Pancreas (tissue), 10 donors: ENCODE results near the gene CHN1. TPM values are rescaled to one million over a fixed set of nuclear protein-coding genes. Genes with fewer than 3 reads are reported as not detected.

Experiments
- ATAC-seq, 4 donors: fragments of 200-7000 bp; cut with Tn5 transposase; one replicate each; pipeline versions ENCODE4 v1.8.0 to v1.9.1; 2020; ENCODE audit warnings: mild to moderate bottlenecking in 4 of 4, moderate library complexity in 4 of 4
- DNase-seq, 6 donors: peaks; one replicate each; pipeline ENCODE4 v3.0.0-alpha.2; 2020
- FAIRE-seq: peaks from 2 replicates; lab custom pipeline; 2012; peaks lifted over from hg19 to GRCh38; lab: Jason Lieb, UNC
- H3K27ac ChIP-seq, 4 donors: fragments of 200-600 bp; sonication (generic); 1 replicate in 3 of 4; 2 replicates in 1 of 4; pipeline versions ENCODE4 v1.5.0 to v1.8.0; 2020
- H3K27me3 ChIP-seq, 4 donors: fragments of 200-600 bp; one replicate each; pipeline ENCODE4 v1.8.0; 2021
- H3K36me3 ChIP-seq, 3 donors: fragments of 200-600 bp; sonication (generic) in 1 of 3; one replicate each; pipeline versions ENCODE4 v1.5.0 to v1.8.0; 2020 to 2021
- H3K4me1 ChIP-seq, 3 donors: fragments of 200-600 bp; one replicate each; pipeline ENCODE4 v1.8.0; 2021
- H3K4me3 ChIP-seq, 4 donors: fragments of 200-600 bp; sonication (generic) in 2 of 4; one replicate each; pipeline versions ENCODE4 v1.5.0 to v1.8.0; 2020 to 2021
- H3K9me3 ChIP-seq, 4 donors: fragments of 200-600 bp; one replicate each; pipeline ENCODE4 v1.8.0; 2021
- WGBS, 2 donors: extraction: QIAGEN DNeasy Blood & Tissue Kit; methylation state at CpG; one replicate each; pipeline ENCODE4 v1.1.7; 2013; 5-methylcytosine and 5-hydroxymethylcytosine counted together
- intact Hi-C, 3 donors: fragments of 100-400 bp; cut with DNase I; formaldehyde crosslinking; loops; one replicate each; pipeline versions ENCODE4 v1.11.1 to v1.14.2; 2022
- polyA plus RNA-seq, 2 donors: library from polyadenylated mRNA; stranded (reverse); fragments of 200-250 nt; gene quantifications; one replicate each; pipeline ENCODE4 v1.2.3, GENCODE V29; 2013
- total RNA-seq, 6 donors: library from RNA; stranded (reverse); fragmentation: NEBNext Ultra II Directional in 4 of 6; extraction: Animal tissue kit (Norgen Biotek cat#: 25700) in 4 of 6; gene quantifications; one replicate each; pipeline versions ENCODE4 v1.2.1 to v1.2.4, GENCODE V29; 2021 to 2023
- TF ChIP-seq, protein P1 (sequence below), 4 donors: fragments of 200-600 bp; sonication (generic) in 3 of 4; IDR thresholded peaks; one replicate each; pipeline versions ENCODE4 v1.5.0 to v1.8.0; 2021; ENCODE audit warnings: antibody characterized with exemption in 4 of 4
- donor health status: healthy with polysubstance abuse.
- donor health status: DM: no; HTN: no; CAD: no; lungs with moderate emphysema.
- donor health status: DM: no; HTN: no; CAD: no.
- donor health status: control.
- donor health status: control.
- donor health status: Bipolar disorder and iron deficiency.
- donor health status: DM: yes; HTN: yes; CAD: no.
- donor health status: DM: no; HTN: no; CAD: no.
- donor health status: DM: no; HTN: no; CAD: no.
- donor health status: DM: yes; HTN: yes; CAD: no.

CHN1 gene
- total and polyA plus RNA-seq, 8 donors = 1.3 to 15.4 (median 3.7) TPM

GRCh38 chr2:174903264-174903556 is 102.0 kb downstream of the CHN1 start:
- H3K27ac ChIP-seq = no peak overlapping the region
- WGBS, 2 donors = 69% methylated on average over 1 of the region's 1 CpG
- DNase-seq = no peak
- H3K27me3 ChIP-seq = no peaks in the 10 kb centered on the region
- no peak overlapping the region for H3K4me3 ChIP-seq
- no peaks in the 10 kb centered on the region for H3K36me3 ChIP-seq
- no peaks in the 10 kb centered on the region for H3K4me1 ChIP-seq
- ATAC-seq = no peak
- TF ChIP-seq, protein P1, sequence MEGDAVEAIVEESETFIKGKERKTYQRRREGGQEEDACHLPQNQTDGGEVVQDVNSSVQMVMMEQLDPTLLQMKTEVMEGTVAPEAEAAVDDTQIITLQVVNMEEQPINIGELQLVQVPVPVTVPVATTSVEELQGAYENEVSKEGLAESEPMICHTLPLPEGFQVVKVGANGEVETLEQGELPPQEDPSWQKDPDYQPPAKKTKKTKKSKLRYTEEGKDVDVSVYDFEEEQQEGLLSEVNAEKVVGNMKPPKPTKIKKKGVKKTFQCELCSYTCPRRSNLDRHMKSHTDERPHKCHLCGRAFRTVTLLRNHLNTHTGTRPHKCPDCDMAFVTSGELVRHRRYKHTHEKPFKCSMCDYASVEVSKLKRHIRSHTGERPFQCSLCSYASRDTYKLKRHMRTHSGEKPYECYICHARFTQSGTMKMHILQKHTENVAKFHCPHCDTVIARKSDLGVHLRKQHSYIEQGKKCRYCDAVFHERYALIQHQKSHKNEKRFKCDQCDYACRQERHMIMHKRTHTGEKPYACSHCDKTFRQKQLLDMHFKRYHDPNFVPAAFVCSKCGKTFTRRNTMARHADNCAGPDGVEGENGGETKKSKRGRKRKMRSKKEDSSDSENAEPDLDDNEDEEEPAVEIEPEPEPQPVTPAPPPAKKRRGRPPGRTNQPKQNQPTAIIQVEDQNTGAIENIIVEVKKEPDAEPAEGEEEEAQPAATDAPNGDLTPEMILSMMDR (IDR thresholded peaks at IDR 0.05) = no peak
- no peaks in the 10 kb centered on the region for H3K9me3 ChIP-seq
- intact Hi-C loops = no loop called here
- no peak for FAIRE-seq

GRCh38 chr2:174902506-174903263 is 102.5 kb downstream of the CHN1 start:
- Histone ChIP-seq H3K4me3 (no peak overlapping the region), H3K27me3 (no peaks in the 10 kb centered on the region), H3K36me3 (no peaks in the 10 kb centered on the region), H3K4me1 (no peaks in the 10 kb centered on the region), H3K27ac (no peak overlapping the region), H3K9me3 (no peaks in the 10 kb centered on the region)
- 57 to 70% methylated on average over 3 of the region's 3 CpGs for whole genome bisulfite sequencing, 2 donors
- intact Hi-C loops = no loop called here
- TF ChIP-seq, protein P1 (IDR thresholded peaks at IDR 0.05) = no peak
- DNase-seq = no peak
- no peak for FAIRE-seq
- peak in 2 of 4 donors; percentile 70 to 76 for ATAC-seq

- Histone ChIP-seq H3K4me3 (no peak overlapping the region), H3K27me3 (no peaks in the 10 kb centered on the region), H3K9me3 (no peaks in the 10 kb centered on the region), H3K4me1 (peaks cover 0 to 3% (median 0%) of the 10 kb centered on the region in 3 donors), H3K27ac (no peak overlapping the region), H3K36me3 (no peaks in the 10 kb centered on the region)
- DNase-seq (no peak), ATAC-seq (peak in 2 of 4 donors; percentile 36 to 60), FAIRE-seq (no peak)
- TF ChIP-seq, protein P1 (IDR thresholded peaks at IDR 0.05) = no peak
- intact Hi-C loops = no loop called here
- WGBS, 2 donors = 71 to 75% methylated on average over 4 of the region's 4 CpGs
Measured at GRCh38 chr2:174901075-174901474, 104.1 kb downstream of the CHN1 start.

DNA sequence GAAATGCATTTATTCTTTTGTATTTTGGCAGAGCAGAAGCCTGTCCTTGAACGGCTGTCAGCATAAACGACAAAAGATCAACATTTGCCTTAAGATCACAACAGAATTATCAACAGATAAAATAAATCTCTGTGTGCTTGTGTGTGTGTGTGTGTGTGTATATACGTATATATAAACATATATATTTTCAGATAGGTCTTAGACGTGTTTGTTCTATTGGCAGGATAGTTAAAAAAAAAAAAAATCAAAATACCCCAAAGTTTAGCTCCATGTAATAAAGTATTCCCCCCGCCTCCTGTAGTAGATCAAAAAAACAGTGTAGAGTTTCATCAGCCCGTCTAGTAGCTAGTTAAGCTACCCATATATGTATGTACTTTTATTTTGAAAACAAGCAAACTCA is 107.9 kb downstream of the CHN1 start:
- no peaks in the 10 kb centered on the region for H3K27me3 ChIP-seq
- intact Hi-C loops = no loop called here
- no peak for FAIRE-seq
- no peak overlapping the region for H3K4me3 ChIP-seq
- WGBS, 2 donors = 42 to 45% methylated on average over 6 of the region's 6 CpGs
- ATAC-seq = no peak
- TF ChIP-seq, protein P1 (IDR thresholded peaks at IDR 0.05) = no peak
- H3K36me3 ChIP-seq = no peaks in the 10 kb centered on the region
- no peaks in the 10 kb centered on the region for H3K9me3 ChIP-seq
- H3K4me1 ChIP-seq = peaks cover 0 to 3% (median 0%) of the 10 kb centered on the region in 3 donors
- no peak overlapping the region for H3K27ac ChIP-seq
- DNase-seq = no peak

GRCh38 chr2:174893018-174893417 is 112.2 kb downstream of the CHN1 start:
- ATAC-seq (no peak), FAIRE-seq (no peak), DNase-seq (no peak)
- peaks cover 0 to 3% (median 0%) of the 10 kb centered on the region in 3 donors for H3K4me1 ChIP-seq
- H3K27me3 ChIP-seq = no peaks in the 10 kb centered on the region
- no peak overlapping the region for H3K27ac ChIP-seq
- 89 to 100% methylated on average over 1 of the region's 1 CpG for WGBS, 2 donors
- intact Hi-C loops = no loop called here
- TF ChIP-seq, protein P1 (IDR thresholded peaks at IDR 0.05) = no peak
- H3K9me3 ChIP-seq = no peaks in the 10 kb centered on the region
- H3K4me3 ChIP-seq = no peak overlapping the region
- no peaks in the 10 kb centered on the region for H3K36me3 ChIP-seq
